Naive thymus-derived CD4-positive, alpha-beta T cell (primary cell): ENCODE measurements around the gene USP3. TPM values are rescaled to one million over a fixed set of nuclear protein-coding genes. Genes with fewer than 3 reads are reported as not detected.
"Not testable (repeated sequence)": the region's sequence is repeated elsewhere in the genome, so short reads cannot be mapped to it uniquely, and the experiment has no call there.

Experiments
- ATAC-seq: fragments of 150-1000 bp; cut with Tn5 transposase; 2 replicates; pipeline ENCODE4 v1.10.0; 2021; ENCODE audit warnings: mild to moderate bottlenecking, moderate library complexity
- CTCF ChIA-PET: fragments of 350-600 bp; sonication (Branson Sonifier 250); formaldehyde crosslinking; loops from one replicate; lab custom pipeline; 2021; ENCODE audit warnings: antibody characterized with exemption; lab: Charles Lee
- POLR2A ChIA-PET: fragments of 350-600 bp; sonication (Branson Sonifier 250); formaldehyde crosslinking; loops from one replicate; lab custom pipeline; 2021; ENCODE audit warnings: antibody characterized with exemption, inconsistent platforms; lab: Charles Lee
- DNase-seq, 9 donors: peaks; one replicate each; pipeline versions ENCODE4 v3.0.0 to v3.0.0-alpha.2; 2020 to 2022; ENCODE audit warnings: mixed read lengths in 1 of 9
- H3K27ac ChIP-seq: one replicate; pipeline ENCODE4 v1.7.0; 2013; ENCODE audit warnings: mild to moderate bottlenecking, low read depth, low read length, moderate library complexity
- H3K27me3 ChIP-seq, 2 donors: one replicate each; pipeline ENCODE4 v1.7.0; 2013; ENCODE audit warnings: low read length in 2 of 2, mild to moderate bottlenecking in 2 of 2, moderate library complexity in 2 of 2; ENCODE audit not compliant: control insufficient read depth in 2 of 2, insufficient read depth in 2 of 2
- H3K36me3 ChIP-seq, 3 experiments: 1 replicate in 2 of 3; 2 replicates in 1 of 3; pipeline ENCODE4 v1.7.0; 2013; ENCODE audit warnings: low read length in 3 of 3, mild to moderate bottlenecking in 3 of 3, moderate library complexity in 1 of 3; ENCODE audit not compliant: insufficient read depth in 3 of 3, control insufficient read depth in 2 of 3
- H3K4me1 ChIP-seq, 2 donors: one replicate each; pipeline ENCODE4 v1.7.0; 2013; ENCODE audit warnings: low read length in 2 of 2, mild to moderate bottlenecking in 2 of 2, moderate library complexity in 1 of 2; ENCODE audit not compliant: control insufficient read depth in 2 of 2, insufficient read depth in 2 of 2
- H3K4me3 ChIP-seq: 2 replicates; pipeline ENCODE4 v1.7.0; 2013; ENCODE audit warnings: mild to moderate bottlenecking, low read length
- H3K9me3 ChIP-seq, 3 experiments: 1 replicate in 2 of 3; 2 replicates in 1 of 3; pipeline ENCODE4 v1.7.0; 2013; ENCODE audit warnings: low read length in 3 of 3; ENCODE audit not compliant: control insufficient read depth in 2 of 3
- H3K27ac Mint-ChIP-seq, 9 donors: one replicate each; pipeline ENCODE4 v1.8.0; 2020 to 2022; ENCODE audit warnings: mixed read lengths in 9 of 9, mild to moderate bottlenecking in 8 of 9, moderate library complexity in 5 of 9, inconsistent platforms in 2 of 9
- H3K27me3 Mint-ChIP-seq, 5 donors: one replicate each; pipeline ENCODE4 v1.8.0; 2021 to 2022; ENCODE audit warnings: mixed read lengths in 5 of 5, mild to moderate bottlenecking in 1 of 5
- H3K36me3 Mint-ChIP-seq, 5 donors: one replicate each; pipeline ENCODE4 v1.8.0; 2020 to 2022; ENCODE audit warnings: mixed read lengths in 5 of 5, mild to moderate bottlenecking in 3 of 5, inconsistent platforms in 1 of 5
- H3K4me1 Mint-ChIP-seq, 7 donors: one replicate each; pipeline ENCODE4 v1.8.0; 2020 to 2022; ENCODE audit warnings: mixed read lengths in 7 of 7, mild to moderate bottlenecking in 3 of 7, inconsistent platforms in 1 of 7
- H3K4me3 Mint-ChIP-seq, 10 donors: one replicate each; pipeline ENCODE4 v1.8.0; 2020 to 2022; ENCODE audit warnings: mild to moderate bottlenecking in 10 of 10, mixed read lengths in 10 of 10, moderate library complexity in 6 of 10, inconsistent platforms in 2 of 10
- H3K9me3 Mint-ChIP-seq, 11 donors: one replicate each; pipeline ENCODE4 v1.8.0; 2020 to 2022; ENCODE audit warnings: mixed read lengths in 11 of 11, mild to moderate bottlenecking in 4 of 11, inconsistent platforms in 1 of 11, moderate library complexity in 1 of 11
- intact Hi-C, 2 donors: fragments of 100-400 bp; cut with micrococcal nuclease; formaldehyde crosslinking; loops; one replicate each; pipeline ENCODE4 v1.15.1; 2023
- polyA plus RNA-seq, 2 donors: library from polyadenylated mRNA; unstranded; fragments of 300-500 nt; fragmentation: Illumina TruSeq; gene quantifications; one replicate each; pipeline ENCODE4 v1.2.3, GENCODE V29; 2021
- total RNA-seq, 6 experiments: library from RNA in 5 of 6; stranded (reverse) in 5 of 6; gene quantifications; 1 replicate in 5 of 6; 2 replicates in 1 of 6; pipeline ENCODE4 v1.2.3 and lab custom pipeline; 2021 to 2026

The USP3 gene
- total and polyA plus RNA-seq, 7 experiments from 2014 or later: 53.3 to 288 (median 140) TPM

DNA sequence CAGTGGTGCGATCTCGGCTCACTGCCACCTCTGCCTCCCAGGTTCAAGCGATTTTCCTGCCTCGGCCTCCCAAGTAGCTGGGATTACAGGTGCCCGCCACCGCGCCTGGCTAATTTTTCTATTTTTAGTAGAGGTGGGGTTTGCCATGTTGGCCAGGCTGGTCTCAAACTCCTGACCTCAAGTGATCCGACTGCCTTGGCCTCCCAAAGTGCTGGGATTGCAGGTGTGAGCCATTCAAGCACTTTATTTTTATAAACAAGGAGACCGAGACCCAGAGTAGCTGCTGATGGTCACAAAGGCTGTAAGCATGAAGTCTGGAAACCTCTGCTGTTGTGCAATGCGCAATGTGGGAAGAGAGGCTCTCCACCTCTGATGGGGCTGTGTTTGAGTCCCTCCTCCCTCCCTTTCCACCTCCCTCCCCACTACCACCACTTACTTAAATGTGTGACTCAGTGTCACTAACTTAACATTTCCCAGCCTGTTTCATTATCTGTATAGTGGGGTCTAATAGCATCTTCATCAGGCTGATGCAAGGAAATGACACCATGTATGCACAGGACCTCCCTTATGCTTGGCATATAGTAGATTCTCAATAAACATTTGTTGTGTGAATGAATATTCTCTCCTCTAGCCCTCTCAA is 16.5 kb upstream of the USP3 start:
- peaks cover 28 to 50% of the 10 kb centered on the region in 2 donors for H3K4me1 ChIP-seq
- H3K9me3 ChIP-seq, H3K36me3 ChIP-seq, ATAC-seq, H3K27me3 Mint-ChIP-seq, H3K27me3 ChIP-seq, H3K27ac ChIP-seq, H3K4me3 ChIP-seq, H3K9me3 Mint-ChIP-seq, DNase-seq, H3K36me3 Mint-ChIP-seq: not testable (repeated sequence)
- intact Hi-C loops: loop anchor here (1.0 to 5.0 kb wide), 9 partner anchors 9 to 114 kb away; partner anchors contain the start of gene USP3 (in 1 of the 2)
- H3K4me3 Mint-ChIP-seq: peak overlapping the region in 3 of 10 donors; percentile 50 to 67 (median 58)
- CTCF ChIA-PET: interaction anchor here (0.6 to 4.7 kb wide), 22 partner anchors 9 to 123 kb away, joined by 3 to 50 read pairs (median 4); partner anchors contain the start of gene USP3
- H3K27ac Mint-ChIP-seq: peak overlapping the region in 6 of 9 donors; percentile 6 to 83 (median 40)
- peaks cover 40 to 88% (median 71%) of the 10 kb centered on the region in 7 donors for H3K4me1 Mint-ChIP-seq
- POLR2A ChIA-PET: interaction anchor here (0.5 to 13.2 kb wide), 10 partner anchors 9 to 236 kb away, joined by 3 to 281 read pairs (median 5); partner anchors contain the start of gene USP3

DNA sequence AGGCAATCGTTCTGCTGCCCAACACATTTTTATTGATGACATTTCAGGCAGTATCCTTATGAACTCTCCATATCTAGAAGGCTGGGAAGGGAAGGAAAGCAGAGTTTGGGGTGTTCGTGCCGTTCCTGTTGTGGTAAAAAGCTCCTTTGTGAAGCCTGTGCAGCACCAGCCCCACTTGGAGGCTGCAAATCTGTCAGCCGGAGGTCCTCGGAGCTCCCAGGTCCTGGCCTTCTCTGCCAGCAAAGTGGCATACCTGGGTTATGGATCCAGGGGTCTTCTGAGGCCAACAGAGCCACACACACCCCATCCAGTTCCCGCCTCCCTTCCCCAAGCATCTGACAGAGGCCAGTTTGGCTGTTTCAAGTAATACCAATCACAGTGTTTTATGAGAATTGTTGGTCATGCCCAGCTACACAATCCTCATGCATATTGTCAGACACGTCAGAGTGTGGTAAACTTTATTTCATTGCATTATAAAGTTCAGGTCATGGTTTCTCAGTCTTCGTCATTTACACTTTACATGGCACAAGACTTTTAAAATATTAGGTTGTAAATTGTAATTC is 15.9 kb upstream of the USP3 start:
- H3K4me3 ChIP-seq: no peak overlapping the region

DNA sequence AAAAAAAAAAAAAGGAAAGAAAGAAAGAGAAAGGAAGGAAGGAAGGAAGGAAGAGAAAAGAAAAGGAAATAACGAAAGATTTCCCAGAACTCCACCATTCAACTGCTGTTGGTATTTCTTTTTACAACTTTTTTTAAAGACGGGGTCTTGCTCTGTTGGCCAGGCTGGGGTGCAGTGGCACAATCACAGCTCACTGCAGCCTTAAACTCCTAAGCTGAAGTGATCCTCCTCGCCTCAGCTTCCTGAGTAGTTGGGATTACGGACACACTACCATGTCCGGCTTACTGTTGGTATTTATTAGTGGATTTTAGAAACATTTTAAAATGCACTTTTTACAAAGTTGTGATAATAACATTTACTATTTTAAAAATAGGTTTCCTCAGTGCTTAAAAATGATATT is 15.0 kb upstream of the USP3 start:
- DNase-seq (no peak), ATAC-seq (no peak)
- Histone ChIP-seq H3K4me3 (no peak overlapping the region), H3K4me1 (peaks cover 16 to 44% of the 10 kb centered on the region in 2 donors), H3K27ac (no peak overlapping the region), H3K36me3 (no peaks in the 10 kb centered on the region), H3K9me3 (no peaks in the 10 kb centered on the region), H3K27me3 (no peaks in the 10 kb centered on the region)
- Mint-ChIP-seq H3K4me3 (no peak overlapping the region), H3K4me1 (peaks cover 39 to 87% (median 70%) of the 10 kb centered on the region in 7 donors), H3K36me3 (peaks cover 0 to 7% (median 0%) of the 10 kb centered on the region in 5 donors), H3K9me3 (no peaks in the 10 kb centered on the region), H3K27me3 (no peaks in the 10 kb centered on the region), H3K27ac (peak overlapping the region in 3 of 9 donors; percentile 53 to 75 (median 57))
- ChIA-PET POLR2A (interaction anchor here (0.7 to 13.2 kb wide), 4 partner anchors 8 to 23 kb away, joined by 5 to 281 read pairs (median 154); partner anchors contain the start of gene USP3), CTCF (interaction anchor here (0.7 to 4.7 kb wide), 4 partner anchors 8 to 23 kb away, joined by 3 to 50 read pairs (median 19); partner anchors contain the start of gene USP3)
- intact Hi-C loops: loop anchor here (5.0 kb wide), 2 partner anchors 53 to 113 kb away; no protein-coding TSS in a partner anchor

More for the DNA sequence above, 15.9 kb upstream of the USP3 start:
- POLR2A ChIA-PET: interaction anchor here (1.0 to 13.2 kb wide), 4 partner anchors 9 to 22 kb away, joined by 5 to 281 read pairs (median 154); partner anchors contain the start of gene USP3
- Mint-ChIP-seq H3K4me1 (peaks cover 44 to 88% (median 73%) of the 10 kb centered on the region in 7 donors), H3K36me3 (peaks cover 0 to 7% (median 0%) of the 10 kb centered on the region in 5 donors), H3K9me3 (no peaks in the 10 kb centered on the region), H3K27me3 (no peaks in the 10 kb centered on the region), H3K27ac (peak overlapping the region in 4 of 9 donors; percentile 6 to 75 (median 45)), H3K4me3 (no peak overlapping the region)
- ATAC-seq (no peak), DNase-seq (no peak)
- Histone ChIP-seq H3K36me3 (no peaks in the 10 kb centered on the region), H3K27ac (no peak overlapping the region), H3K4me1 (peaks cover 22 to 46% of the 10 kb centered on the region in 2 donors), H3K27me3 (no peaks in the 10 kb centered on the region), H3K9me3 (no peaks in the 10 kb centered on the region)
- CTCF ChIA-PET: interaction anchor here (0.7 to 4.7 kb wide), 11 partner anchors 9 to 111 kb away, joined by 3 to 50 read pairs (median 5); partner anchors contain the start of gene USP3
- intact Hi-C loops: loop anchor here (5.0 kb wide), 2 partner anchors 54 to 114 kb away; no protein-coding TSS in a partner anchor

DNA sequence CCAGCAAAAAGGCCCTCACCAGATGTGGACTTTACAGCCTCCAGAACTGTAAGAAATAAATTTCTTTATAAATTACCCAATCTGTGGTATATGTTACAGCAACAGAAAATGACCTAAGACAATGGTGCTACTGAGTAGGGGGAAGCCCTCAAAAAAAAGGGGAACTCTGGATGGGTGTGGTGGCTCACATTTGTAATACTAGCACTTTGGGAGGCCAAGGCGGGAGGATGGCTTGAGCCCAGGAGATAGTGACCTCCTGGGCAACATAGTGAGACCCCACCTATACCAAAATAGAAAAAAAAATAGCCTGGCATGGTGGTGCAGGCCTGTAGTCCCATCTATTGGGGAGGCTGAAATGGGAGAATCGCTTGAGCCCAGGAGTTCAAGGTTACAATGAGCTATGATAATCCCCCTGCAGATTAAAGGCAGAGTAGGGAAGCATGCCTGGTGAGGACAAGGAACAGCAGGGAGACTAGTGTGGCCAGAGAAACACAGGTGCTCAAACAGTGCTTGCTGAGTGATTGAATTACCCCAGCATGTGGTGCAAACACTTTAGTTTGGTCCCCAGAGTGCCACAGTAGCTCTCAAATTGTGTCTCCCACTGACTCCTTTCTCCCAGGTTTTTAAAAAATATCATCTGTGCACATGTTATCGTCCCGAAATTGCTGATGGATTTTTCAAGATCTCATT is 13.9 kb upstream of the USP3 start:
- Mint-ChIP-seq H3K4me3 (peak overlapping the region in 4 of 10 donors; percentile 20 to 45 (median 28)), H3K4me1 (peaks cover 39 to 85% (median 64%) of the 10 kb centered on the region in 7 donors), H3K9me3 (no peaks in the 10 kb centered on the region), H3K36me3 (peaks cover 0 to 7% (median 0%) of the 10 kb centered on the region in 5 donors), H3K27ac (peak overlapping the region in 7 of 9 donors; percentile 38 to 89 (median 67)), H3K27me3 (no peaks in the 10 kb centered on the region)
- Histone ChIP-seq H3K27me3 (no peaks in the 10 kb centered on the region), H3K4me3 (no peak overlapping the region), H3K9me3 (no peaks in the 10 kb centered on the region), H3K36me3 (no peaks in the 10 kb centered on the region), H3K27ac (no peak overlapping the region), H3K4me1 (peaks cover 15 to 42% of the 10 kb centered on the region in 2 donors)
- CTCF ChIA-PET: interaction anchor here (0.6 to 1.5 kb wide), 3 partner anchors 24 to 253 kb away, joined by 3 to 4 read pairs (median 4); no protein-coding TSS in a partner anchor
- ATAC-seq: peak; percentile 61
- DNase-seq: no peak
- POLR2A ChIA-PET: interaction anchor here (0.7 to 13.2 kb wide), 5 partner anchors 12 to 134 kb away, joined by 3 to 281 read pairs (median 6); partner anchors contain the start of gene USP3
- intact Hi-C loops: no loop called here

DNA sequence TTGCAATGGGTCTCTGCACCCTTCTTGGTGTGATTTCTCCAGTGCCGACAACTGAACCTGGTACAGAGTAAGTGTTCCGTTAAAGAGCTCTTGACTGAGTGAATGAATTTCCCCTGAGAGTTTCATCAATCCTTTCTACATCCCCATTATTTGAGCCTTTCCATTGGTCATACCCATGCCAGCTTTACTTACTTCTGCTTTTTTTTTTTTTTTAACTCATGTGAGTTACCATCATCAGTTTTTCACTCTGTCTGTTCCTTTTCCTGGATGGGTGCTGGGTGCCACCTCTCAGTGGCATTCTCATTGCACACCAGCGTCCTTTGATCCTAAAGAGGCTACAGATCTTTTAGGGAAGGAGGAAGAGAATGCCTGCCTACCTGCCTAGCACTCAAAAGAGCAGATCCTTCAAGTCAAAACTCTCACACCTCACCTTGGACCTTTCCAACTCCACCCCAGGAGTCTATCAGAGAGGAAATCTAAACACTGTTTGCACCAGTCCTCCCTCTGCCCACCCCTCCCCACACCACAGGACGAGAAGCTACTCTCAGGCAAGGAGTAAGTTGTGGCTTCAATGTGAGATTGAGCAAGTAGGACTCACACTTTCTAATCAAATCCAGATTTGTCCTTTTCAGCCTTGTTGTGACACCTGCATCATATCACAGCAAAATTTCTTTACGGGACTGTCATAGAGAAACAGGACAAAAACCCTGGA is 13.1 kb upstream of the USP3 start:
- Histone ChIP-seq H3K4me3 (no peak overlapping the region), H3K4me1 (peaks cover 23 to 44% of the 10 kb centered on the region in 2 donors), H3K36me3 (no peaks in the 10 kb centered on the region), H3K27me3 (no peaks in the 10 kb centered on the region), H3K9me3 (no peaks in the 10 kb centered on the region), H3K27ac (no peak overlapping the region)
- no peaks in the 10 kb centered on the region for H3K27me3 Mint-ChIP-seq
- ATAC-seq: peak; percentile 61
- peak overlapping the region in 6 of 10 donors; percentile 0 to 45 (median 21) for H3K4me3 Mint-ChIP-seq
- ChIA-PET CTCF (interaction anchor here (0.6 to 1.5 kb wide), 4 partner anchors 14 to 253 kb away, joined by 3 to 7 read pairs (median 4); no protein-coding TSS in a partner anchor), POLR2A (interaction anchor here (0.7 to 13.2 kb wide), 5 partner anchors 13 to 133 kb away, joined by 3 to 281 read pairs (median 6); partner anchors contain the start of gene USP3)
- intact Hi-C loops: no loop called here
- peaks cover 42 to 86% (median 56%) of the 10 kb centered on the region in 7 donors for H3K4me1 Mint-ChIP-seq
- peak overlapping the region in 8 of 9 donors; percentile 38 to 89 (median 68) for H3K27ac Mint-ChIP-seq
- peaks cover 0 to 7% (median 0%) of the 10 kb centered on the region in 5 donors for H3K36me3 Mint-ChIP-seq
- no peaks in the 10 kb centered on the region for H3K9me3 Mint-ChIP-seq
- no peak for DNase-seq
